IPS-18a (cell line): Measurements from ENCODE around the gene CACNG6.

Experiments
- H3K27ac ChIP-seq: one replicate; pipeline ENCODE4 v1.5.1; 2013; ENCODE audit warnings: low read length
- H3K27me3 ChIP-seq: one replicate; pipeline ENCODE4 v1.6.1; 2013; ENCODE audit warnings: mild to moderate bottlenecking, low read length; ENCODE audit not compliant: control insufficient read depth, insufficient read depth
- H3K36me3 ChIP-seq: one replicate; pipeline ENCODE4 v1.6.1; 2013; ENCODE audit warnings: low read depth, low read length; ENCODE audit not compliant: control insufficient read depth
- H3K4me1 ChIP-seq: one replicate; pipeline ENCODE4 v1.6.1; 2013; ENCODE audit warnings: low read depth, low read length; ENCODE audit not compliant: control insufficient read depth
- H3K4me3 ChIP-seq: one replicate; pipeline ENCODE4 v1.5.1; 2013; ENCODE audit warnings: low read length
- H3K9ac ChIP-seq: one replicate; pipeline ENCODE4 v1.6.1; 2013; ENCODE audit warnings: mild to moderate bottlenecking, low read length, moderate library complexity
- H3K9me3 ChIP-seq: one replicate; pipeline ENCODE4 v1.6.1; 2013; ENCODE audit warnings: low read depth, low read length; ENCODE audit not compliant: control insufficient read depth

The CACNG6 gene

DNA sequence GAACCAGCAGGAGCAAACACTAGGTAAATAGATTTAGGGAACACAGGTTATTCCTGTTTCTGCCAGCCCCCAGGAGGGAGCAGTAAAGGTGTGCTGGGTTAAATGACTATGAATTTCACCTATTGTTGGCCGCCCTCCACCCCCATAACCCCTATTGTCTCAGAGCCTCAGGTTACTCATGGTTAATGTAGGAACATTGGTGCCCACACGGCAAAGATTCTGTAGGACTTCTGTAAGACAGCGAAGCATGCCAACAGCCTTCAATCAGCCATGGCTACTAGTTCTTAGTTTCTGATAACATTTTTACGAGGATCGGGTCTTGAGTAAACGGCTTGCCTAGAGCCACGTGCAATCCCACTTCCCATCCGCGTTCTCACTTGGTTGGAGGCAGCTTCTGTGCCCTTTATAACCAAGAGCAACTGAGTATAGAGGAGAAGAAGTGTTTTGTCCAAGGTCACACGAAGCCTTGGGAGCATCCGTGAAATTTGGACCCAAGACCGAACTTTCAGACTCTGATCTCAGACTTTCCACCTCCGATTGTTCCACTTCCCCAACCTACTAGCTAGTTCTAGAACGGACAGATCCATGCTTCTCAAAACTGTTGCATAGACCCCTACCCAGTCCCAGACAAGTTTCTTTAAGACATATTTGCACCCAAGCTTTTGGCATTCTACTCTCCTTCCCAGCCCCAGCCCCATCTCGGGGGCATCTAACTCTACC is 33.8 kb upstream of the CACNG6 start:
- Histone ChIP-seq H3K27me3 (peaks cover 4% of the 10 kb centered on the region), H3K4me1 (peaks cover 29% of the 10 kb centered on the region), H3K4me3 (peak overlapping the region; percentile 58), H3K9ac (peak overlapping the region; percentile 63), H3K9me3 (no peaks in the 10 kb centered on the region), H3K36me3 (no peaks in the 10 kb centered on the region), H3K27ac (peak overlapping the region; percentile 78)

DNA sequence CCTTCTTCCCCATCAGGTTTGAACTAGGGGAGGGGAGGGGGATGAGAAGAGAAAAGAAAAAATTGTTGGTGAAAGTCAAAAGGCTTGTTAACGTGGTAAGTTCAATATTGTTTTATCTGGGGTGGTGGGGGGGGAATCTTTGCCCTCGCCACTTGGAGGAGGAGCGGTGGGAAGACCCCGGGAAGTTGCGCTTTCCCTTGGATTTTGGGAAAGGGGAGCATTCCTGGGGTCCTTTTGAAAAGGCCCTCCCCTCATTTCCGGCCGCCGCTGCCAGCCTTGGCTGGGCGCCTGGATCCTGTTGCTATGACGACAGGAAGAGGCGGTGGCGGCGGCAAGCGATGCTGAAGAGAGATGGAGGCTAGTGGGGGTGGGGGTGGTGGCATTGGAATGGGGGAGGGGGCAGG is 33.3 kb upstream of the CACNG6 start:
- Histone ChIP-seq H3K27me3 (peaks cover 4% of the 10 kb centered on the region), H3K4me1 (peaks cover 29% of the 10 kb centered on the region), H3K27ac (peak overlapping the region; percentile 78), H3K9ac (peak overlapping the region; percentile 63), H3K9me3 (no peaks in the 10 kb centered on the region), H3K36me3 (no peaks in the 10 kb centered on the region), H3K4me3 (peak overlapping the region; percentile 58)

DNA sequence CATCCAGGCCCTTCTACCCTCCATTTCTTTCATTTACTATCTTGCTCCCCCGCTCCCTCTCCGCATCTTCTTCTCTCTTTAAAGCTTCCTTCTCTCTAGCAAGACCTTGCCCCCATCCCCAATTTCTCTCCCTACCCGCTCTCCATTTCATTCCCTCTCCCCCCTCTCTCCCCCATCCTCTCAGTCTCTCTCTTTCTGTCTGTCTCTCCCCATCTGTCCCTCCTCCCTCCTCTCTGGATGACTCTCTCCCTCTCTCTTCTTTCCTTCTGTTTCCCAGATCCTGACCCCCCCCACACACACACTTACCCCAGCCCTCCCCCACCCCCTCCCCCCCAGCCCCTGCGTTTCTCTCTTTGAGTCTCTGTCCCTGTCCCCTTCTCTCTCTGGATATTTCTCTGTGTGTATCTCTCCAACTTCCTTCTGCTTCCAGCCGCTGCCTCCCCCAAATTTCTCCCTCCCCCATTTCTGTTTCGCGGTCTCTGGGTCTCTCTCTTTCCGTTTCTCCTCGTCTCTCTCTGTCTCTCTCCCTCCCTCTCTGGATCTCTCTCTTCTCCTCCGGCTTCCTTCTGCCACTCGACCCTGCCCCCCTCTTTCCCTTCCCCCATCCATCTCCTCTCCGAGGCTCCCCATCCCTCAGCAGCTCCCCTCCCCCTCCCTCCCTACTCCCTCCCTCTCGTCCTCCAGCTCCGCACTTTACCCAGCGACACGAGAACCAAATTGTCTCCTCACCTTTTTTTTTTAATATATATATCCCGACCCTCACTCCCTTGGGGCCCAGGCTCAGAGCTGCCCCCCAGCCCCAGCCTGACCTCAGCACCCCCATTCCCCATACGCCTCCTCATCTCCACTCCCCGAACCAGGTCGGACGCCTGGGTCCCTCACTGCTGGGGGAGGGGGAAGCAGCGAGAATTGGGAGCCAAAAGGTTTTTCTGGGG is 32.3 kb upstream of the CACNG6 start:
- Histone ChIP-seq H3K27me3 (peaks cover 4% of the 10 kb centered on the region), H3K4me3 (peak overlapping the region; percentile 84), H3K27ac (peak overlapping the region; percentile 81), H3K9ac (peak overlapping the region; percentile 75), H3K9me3 (no peaks in the 10 kb centered on the region), H3K36me3 (no peaks in the 10 kb centered on the region), H3K4me1 (peaks cover 29% of the 10 kb centered on the region)

DNA sequence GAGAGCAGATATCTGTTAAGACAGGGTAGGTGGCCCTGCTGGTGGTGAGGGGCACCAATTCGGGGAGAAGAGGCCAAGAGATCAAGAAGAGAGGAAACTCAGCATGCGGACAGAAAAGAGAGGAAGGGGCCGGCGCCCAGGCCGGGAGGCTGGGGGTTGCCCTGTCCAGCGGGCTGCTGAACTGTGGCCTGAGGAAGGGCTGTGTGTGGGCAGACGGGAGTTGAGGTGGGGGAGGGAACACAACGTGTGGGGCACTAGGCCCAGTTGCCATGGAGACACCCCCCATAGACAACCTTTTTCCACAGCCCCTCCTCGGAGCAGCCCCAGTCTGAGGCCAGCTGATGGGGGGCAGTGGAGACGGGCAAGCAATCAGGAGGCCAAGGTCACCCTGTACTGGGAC is 31.2 kb upstream of the CACNG6 start:
- H3K4me1 ChIP-seq, result peaks cover 29% of the 10 kb centered on the region
- H3K4me3 ChIP-seq, result peak overlapping the region; percentile 84
- H3K27ac ChIP-seq, result peak overlapping the region; percentile 81
- H3K27me3 ChIP-seq, result peaks cover 4% of the 10 kb centered on the region
- no peaks in the 10 kb centered on the region for H3K9me3 ChIP-seq
- H3K9ac ChIP-seq, result peak overlapping the region; percentile 75
- peaks cover 11% of the 10 kb centered on the region for H3K36me3 ChIP-seq

DNA sequence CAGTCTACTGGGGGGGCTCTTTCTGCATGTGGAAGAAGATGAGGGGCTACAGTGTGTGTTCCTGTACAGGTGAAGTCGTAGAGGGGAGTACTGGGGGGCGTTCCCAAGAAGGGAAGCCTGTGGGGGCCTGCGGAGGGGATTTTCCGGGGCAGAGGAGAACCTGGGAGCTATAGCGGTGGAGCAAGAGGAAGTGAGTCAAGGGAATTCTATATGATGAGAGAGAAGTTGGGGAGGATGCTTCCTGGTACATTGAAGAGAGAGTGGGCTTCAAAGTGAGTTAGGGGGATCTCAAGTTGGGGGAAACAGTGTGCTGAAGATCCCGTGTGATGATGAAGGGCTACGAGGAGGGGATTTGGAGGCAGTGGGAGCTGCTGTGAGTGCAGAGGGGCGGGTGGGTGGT is 30.6 kb upstream of the CACNG6 start:
- Histone ChIP-seq H3K4me3 (peak overlapping the region; percentile 84), H3K4me1 (peaks cover 29% of the 10 kb centered on the region), H3K9ac (peak overlapping the region; percentile 75), H3K27me3 (peaks cover 4% of the 10 kb centered on the region), H3K9me3 (no peaks in the 10 kb centered on the region), H3K27ac (no peak overlapping the region), H3K36me3 (peaks cover 16% of the 10 kb centered on the region)

DNA sequence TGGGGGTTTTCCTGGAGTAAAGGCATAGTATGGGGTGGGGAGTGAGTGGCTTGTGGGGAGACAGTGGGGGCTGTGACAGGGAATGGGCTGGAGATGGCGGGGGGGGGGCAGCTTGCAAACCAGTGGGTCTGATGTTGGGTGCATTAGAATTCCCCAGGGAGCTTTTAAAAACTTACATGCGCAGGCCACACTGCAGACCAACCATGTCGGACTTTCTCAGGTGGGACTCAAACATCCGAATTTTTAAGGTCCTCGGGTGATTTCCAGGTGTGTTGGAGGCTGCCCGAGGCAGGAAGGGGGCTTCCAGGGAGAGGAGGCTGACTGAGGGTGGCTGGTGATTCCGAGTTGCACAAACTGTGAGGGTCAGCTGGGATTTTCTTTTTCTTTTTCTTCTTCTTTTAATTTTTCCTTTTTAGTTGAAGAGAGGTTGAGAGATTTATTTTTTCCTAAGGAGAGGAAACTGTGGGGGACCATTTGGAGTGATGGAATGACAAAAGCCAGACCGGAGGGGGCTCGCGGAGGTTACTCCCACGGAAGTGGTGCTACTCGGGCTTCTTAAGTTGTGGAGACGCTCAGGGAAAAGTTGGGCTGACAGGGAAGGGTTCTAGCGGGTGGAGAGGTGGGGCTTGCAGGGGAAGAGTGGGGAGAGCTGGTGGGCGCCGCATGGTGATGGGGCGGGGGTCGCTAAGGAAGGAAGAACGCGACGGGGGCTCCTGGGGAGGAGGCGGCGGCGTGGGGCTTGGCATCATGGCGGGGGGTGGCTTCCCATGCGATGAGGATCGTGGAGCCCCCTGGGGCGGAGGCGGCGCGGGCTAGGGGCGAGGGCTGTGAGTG is 29.7 kb upstream of the CACNG6 start:
- Histone ChIP-seq H3K27me3 (peaks cover 4% of the 10 kb centered on the region), H3K36me3 (peaks cover 19% of the 10 kb centered on the region), H3K4me3 (peak overlapping the region; percentile 84), H3K27ac (no peak overlapping the region), H3K9ac (peak overlapping the region; percentile 48), H3K4me1 (peaks cover 20% of the 10 kb centered on the region), H3K9me3 (no peaks in the 10 kb centered on the region)

DNA sequence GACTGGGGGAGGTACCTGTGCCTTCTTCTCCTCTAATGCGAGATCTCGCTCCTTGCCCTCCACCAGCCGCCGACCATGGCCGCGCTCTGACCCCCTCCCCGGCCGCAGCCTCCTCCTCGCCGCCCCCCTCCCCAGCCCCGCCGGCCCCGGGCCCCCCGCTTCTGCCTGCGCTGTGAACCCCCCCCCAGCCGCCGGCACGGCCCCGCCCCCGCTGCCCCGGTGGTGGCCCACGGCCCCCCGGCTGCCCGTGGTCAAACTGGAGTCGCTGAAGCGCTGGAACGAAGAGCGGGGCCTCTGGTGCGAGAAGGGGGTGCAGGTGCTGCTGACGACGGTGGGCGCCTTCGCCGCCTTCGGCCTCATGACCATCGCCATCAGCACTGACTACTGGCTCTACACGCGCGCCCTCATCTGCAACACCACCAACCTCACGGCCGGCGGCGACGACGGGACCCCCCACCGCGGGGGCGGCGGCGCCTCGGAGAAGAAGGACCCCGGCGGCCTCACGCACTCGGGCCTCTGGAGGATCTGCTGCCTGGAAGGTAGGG is 28.5 kb upstream of the CACNG6 start, which contains the start of gene CACNG8:
CACNG8 (plus strand) TSS at position 51 of the 545 bp plus-strand sequence.
- Histone ChIP-seq H3K4me1 (peaks cover 11% of the 10 kb centered on the region), H3K4me3 (peak within 1 kb of the TSS; percentile 84), H3K27me3 (peaks cover 4% of the 10 kb centered on the region), H3K9ac (peak within 1 kb of the TSS; percentile 48), H3K9me3 (no peaks in the 10 kb centered on the region), H3K36me3 (peaks cover 28% of the 10 kb centered on the region), H3K27ac (no peak within 1 kb of the TSS)

DNA sequence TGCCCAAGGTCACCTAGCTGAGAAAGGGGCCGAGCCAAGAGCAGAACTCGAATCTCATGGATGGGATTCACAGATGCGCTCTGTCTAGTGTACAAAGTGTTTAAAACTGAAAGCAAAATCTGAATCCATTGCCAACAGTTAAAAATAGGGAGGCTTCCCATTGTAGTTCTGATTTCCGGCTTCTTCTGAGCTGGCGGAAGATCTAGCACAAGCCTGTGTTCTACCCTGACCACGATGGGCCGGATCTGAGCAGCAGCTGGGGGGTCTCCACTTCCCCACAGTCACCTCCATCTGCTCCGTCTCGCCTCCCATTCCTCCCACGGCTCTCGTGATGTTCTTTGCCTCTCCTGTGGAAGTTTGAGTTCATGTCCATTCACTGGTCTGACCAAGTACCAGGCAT is 26.3 kb upstream of the CACNG6 start:
- no peaks in the 10 kb centered on the region for H3K9me3 ChIP-seq
- H3K4me3 ChIP-seq, result no peak overlapping the region
- no peak overlapping the region for H3K27ac ChIP-seq
- H3K27me3 ChIP-seq, result peaks cover 4% of the 10 kb centered on the region
- peaks cover 4% of the 10 kb centered on the region for H3K4me1 ChIP-seq
- peaks cover 34% of the 10 kb centered on the region for H3K36me3 ChIP-seq
- no peak overlapping the region for H3K9ac ChIP-seq

DNA sequence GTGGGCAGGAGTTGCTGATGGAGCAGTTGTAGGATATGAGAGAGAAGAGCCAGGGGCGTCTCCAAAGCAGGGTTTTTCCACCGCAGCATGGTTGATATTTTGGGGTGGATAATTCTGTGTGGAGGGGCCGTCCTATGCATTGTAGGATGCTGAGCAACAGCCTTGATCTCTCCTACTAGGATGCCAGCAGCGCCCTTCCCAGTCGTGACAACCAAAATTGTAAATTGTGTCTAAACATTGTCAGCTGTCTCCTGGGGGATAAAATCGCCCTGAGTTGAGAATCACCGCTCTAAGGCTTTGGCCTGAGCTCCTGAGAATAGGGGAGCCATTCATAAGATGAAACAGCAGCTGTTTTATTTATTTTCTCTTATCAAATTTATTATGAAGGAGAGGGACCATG is 24.5 kb upstream of the CACNG6 start:
- H3K4me3 ChIP-seq, result no peak overlapping the region
- no peak overlapping the region for H3K9ac ChIP-seq
- H3K9me3 ChIP-seq, result no peaks in the 10 kb centered on the region
- no peak overlapping the region for H3K27ac ChIP-seq
- H3K27me3 ChIP-seq, result no peaks in the 10 kb centered on the region
- H3K4me1 ChIP-seq, result no peaks in the 10 kb centered on the region
- peaks cover 34% of the 10 kb centered on the region for H3K36me3 ChIP-seq

DNA sequence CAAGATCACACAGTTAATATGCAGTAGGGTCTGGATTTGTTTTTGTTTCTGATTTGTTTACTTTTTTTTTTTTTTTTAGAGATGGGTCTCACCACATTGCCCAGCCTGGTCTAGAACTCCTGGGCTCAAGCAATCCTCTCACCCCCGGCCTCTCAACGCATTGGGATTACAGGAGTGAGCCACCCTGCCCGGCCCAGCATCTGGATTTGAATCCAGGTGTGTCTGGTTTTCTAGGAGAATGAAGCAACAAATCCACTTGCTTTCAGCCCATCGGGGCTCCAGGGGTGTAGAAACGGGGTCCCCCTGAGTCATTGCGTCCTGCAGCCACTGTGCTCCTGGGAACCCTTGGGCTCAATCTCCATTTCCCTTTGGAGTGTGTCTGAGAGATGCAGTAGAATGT is 22.1 kb upstream of the CACNG6 start:
- Histone ChIP-seq H3K9ac (no peak overlapping the region), H3K4me3 (no peak overlapping the region), H3K27me3 (no peaks in the 10 kb centered on the region), H3K36me3 (peaks cover 35% of the 10 kb centered on the region), H3K27ac (no peak overlapping the region), H3K9me3 (no peaks in the 10 kb centered on the region), H3K4me1 (no peaks in the 10 kb centered on the region)

DNA sequence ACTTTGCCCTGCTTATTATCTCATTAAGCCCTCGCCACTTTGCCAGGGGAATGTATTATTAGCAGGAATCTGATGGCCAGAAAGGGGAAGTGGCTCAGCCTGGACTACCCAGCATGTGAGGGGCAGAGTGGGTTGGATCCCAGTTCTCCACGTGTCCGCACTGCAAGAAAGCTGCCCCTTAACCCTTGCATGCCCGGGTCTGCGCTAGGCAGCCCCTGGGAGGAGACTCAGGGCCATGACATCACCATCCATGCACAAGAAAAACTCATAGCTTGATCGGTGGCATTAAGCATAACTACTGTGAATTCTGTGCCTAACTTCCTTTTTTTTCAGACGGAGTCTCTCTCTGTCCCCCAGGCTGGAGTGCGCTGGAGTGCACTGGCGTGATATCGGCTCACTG is 19.8 kb upstream of the CACNG6 start:
- Histone ChIP-seq H3K9me3 (no peaks in the 10 kb centered on the region), H3K36me3 (peaks cover 22% of the 10 kb centered on the region), H3K27me3 (no peaks in the 10 kb centered on the region), H3K4me1 (no peaks in the 10 kb centered on the region), H3K4me3 (no peak overlapping the region), H3K9ac (no peak overlapping the region), H3K27ac (no peak overlapping the region)
